ENCODE data around the gene PLCH2. TPM values are rescaled to one million over a fixed set of nuclear protein-coding genes. Genes with fewer than 3 reads are reported as not detected.
A peak's percentile ranks its signal among the peaks of the same experiment; 100 is the strongest.

PLCH2 gene
- total and polyA plus RNA-seq, 10 of the 15 experiments (the other 5 are each of a cell fraction or from before 2014, with no cell fraction given): 0.03 to 0.73 (median 0.24) TPM; not detected in 3

DNA sequence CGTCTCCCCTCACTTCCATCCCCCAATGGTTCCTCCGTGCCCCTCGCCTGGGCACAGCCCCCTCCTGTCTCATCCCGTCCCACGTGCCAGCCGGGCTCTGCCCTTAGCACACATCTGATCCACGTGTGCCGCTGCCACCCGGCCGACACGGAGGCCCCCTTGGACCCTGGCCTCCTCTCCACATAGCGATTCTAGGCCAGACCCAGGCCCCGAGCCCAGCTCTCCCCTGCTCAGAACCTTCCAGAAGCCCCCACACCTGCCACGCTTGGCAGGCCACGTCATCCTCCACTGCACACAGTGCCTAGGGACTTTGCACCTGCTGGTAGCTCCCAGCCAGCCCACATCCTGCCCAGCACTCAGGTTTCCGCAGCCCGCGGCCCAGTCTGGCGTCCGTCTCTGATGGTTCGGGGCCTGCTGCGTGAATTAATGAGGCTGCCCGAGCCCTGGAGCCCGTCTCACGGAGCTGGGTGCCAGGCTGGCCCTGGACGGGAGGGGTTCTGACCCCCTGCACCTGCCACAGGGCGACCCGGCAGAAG lies 20.1 kb downstream of the PLCH2 start (continued):
- TF ChIP-seq SIX5 (IDR thresholded peaks at IDR 0.05; ENCODE audit: low read depth, low read length, severe bottlenecking): no peak
- peak; percentile 96 for TF ChIP-seq PAX5 (IDR thresholded peaks at IDR 0.05; ENCODE audit: borderline replicate concordance, low read depth, low read length)
- TF ChIP-seq CBX3 (IDR thresholded peaks at IDR 0.05; ENCODE audit: borderline replicate concordance, low read depth): no peak
- peak; percentile 55 for TF ChIP-seq MTA2 (IDR thresholded peaks at IDR 0.05; ENCODE audit: low read depth)
- TF ChIP-seq, protein P1, sequence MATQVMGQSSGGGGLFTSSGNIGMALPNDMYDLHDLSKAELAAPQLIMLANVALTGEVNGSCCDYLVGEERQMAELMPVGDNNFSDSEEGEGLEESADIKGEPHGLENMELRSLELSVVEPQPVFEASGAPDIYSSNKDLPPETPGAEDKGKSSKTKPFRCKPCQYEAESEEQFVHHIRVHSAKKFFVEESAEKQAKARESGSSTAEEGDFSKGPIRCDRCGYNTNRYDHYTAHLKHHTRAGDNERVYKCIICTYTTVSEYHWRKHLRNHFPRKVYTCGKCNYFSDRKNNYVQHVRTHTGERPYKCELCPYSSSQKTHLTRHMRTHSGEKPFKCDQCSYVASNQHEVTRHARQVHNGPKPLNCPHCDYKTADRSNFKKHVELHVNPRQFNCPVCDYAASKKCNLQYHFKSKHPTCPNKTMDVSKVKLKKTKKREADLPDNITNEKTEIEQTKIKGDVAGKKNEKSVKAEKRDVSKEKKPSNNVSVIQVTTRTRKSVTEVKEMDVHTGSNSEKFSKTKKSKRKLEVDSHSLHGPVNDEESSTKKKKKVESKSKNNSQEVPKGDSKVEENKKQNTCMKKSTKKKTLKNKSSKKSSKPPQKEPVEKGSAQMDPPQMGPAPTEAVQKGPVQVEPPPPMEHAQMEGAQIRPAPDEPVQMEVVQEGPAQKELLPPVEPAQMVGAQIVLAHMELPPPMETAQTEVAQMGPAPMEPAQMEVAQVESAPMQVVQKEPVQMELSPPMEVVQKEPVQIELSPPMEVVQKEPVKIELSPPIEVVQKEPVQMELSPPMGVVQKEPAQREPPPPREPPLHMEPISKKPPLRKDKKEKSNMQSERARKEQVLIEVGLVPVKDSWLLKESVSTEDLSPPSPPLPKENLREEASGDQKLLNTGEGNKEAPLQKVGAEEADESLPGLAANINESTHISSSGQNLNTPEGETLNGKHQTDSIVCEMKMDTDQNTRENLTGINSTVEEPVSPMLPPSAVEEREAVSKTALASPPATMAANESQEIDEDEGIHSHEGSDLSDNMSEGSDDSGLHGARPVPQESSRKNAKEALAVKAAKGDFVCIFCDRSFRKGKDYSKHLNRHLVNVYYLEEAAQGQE (IDR thresholded peaks at IDR 0.05; ENCODE audit: low read depth, low read length): no peak

GRCh38 chr1:2496746-2497145 lies 20.7 kb downstream of the PLCH2 start:
- DNase-seq (ENCODE audit: low read depth, low spot score) (no peak), FAIRE-seq (no peak), ATAC-seq (no peak)
- ChIA-PET SMC1A (ENCODE audit: uncharacterized antibody, unreplicated experiment) (interaction anchor here (0.9 to 1.1 kb wide), 2 partner anchors 28 to 49 kb away, joined by 3 to 4 read pairs; no protein-coding TSS in a partner anchor), POLR2A (interaction anchor here (2.0 kb wide), 1 partner anchor 89 kb away, joined by 9 read pairs; no protein-coding TSS in a partner anchor), RAD21 (ENCODE audit: unreplicated experiment) (interaction anchor here (1.1 to 1.9 kb wide), 3 partner anchors 30 to 81 kb away, joined by 3 to 11 read pairs (median 4); partner anchors contain the start of gene PANK4), CTCF (interaction anchor here (1.5 kb wide), 1 partner anchor 51 kb away, joined by 8 read pairs; no protein-coding TSS in a partner anchor)
- no peaks in the 10 kb centered on the region for H3K27me3 ChIP-seq (replicated peaks in 1 of 2; ENCODE audit: control insufficient read depth in 2 of 2, insufficient read depth in 2 of 2, low read length in 1 of 2)
- H4K20me1 ChIP-seq (ENCODE audit: control insufficient read depth, insufficient read depth): no peaks in the 10 kb centered on the region
- TF ChIP-seq CUX1 (IDR thresholded peaks at IDR 0.05; ENCODE audit: insufficient replicate concordance, low read depth, low read length) (no peak), CEBPZ (IDR thresholded peaks at IDR 0.05; ENCODE audit: low read depth, low read length) (no peak), SMARCA5 (IDR thresholded peaks at IDR 0.05) (0 out of 2 replicates have a peak, but pooled peaks have one; percentile 5)
- H2AFZ ChIP-seq (ENCODE audit: control insufficient read depth, low read depth, low read length): no peak overlapping the region
- WGBS (ENCODE audit: insufficient coverage, insufficient replicate concordance, low lambda C conversion rate, missing lambda C conversion rate): 75% methylated on average over 26 of the region's 26 CpGs
- BruUV-seq (replicated peaks): no TSS peak
- H3K4me2 ChIP-seq (ENCODE audit: control insufficient read depth, insufficient read depth): peak overlapping the region; percentile 54; the same call in 1 of the 2 replicates
- in situ Hi-C loops (cut with MboI): no loop called here
- H3K4me3 ChIP-seq: no peak overlapping the region
- no peaks in the 10 kb centered on the region for H3K79me2 ChIP-seq (ENCODE audit: control insufficient read depth, insufficient read depth, low read length)
- no peak overlapping the region for H3K27ac ChIP-seq (ENCODE audit: control insufficient read depth, insufficient read depth)
- H3K9ac ChIP-seq (ENCODE audit: control insufficient read depth, insufficient read depth, low read length): no peak overlapping the region
- no peaks in the 10 kb centered on the region for H3K9me3 ChIP-seq (replicated peaks; ENCODE audit: control insufficient read depth, insufficient read depth, low read length)
- H3K36me3 ChIP-seq (ENCODE audit: control insufficient read depth in 2 of 2, insufficient read depth in 2 of 2, low read length in 1 of 2): no peaks in the 10 kb centered on the region
- H3K4me1 ChIP-seq (ENCODE audit: control insufficient read depth, insufficient read depth, low read length): peaks cover 10% of the 10 kb centered on the region
- intact Hi-C loops (cut with micrococcal nuclease; ENCODE audit: unreplicated experiment): no loop called here

Data from GM12878 (cell line).